Activated CD8-positive, alpha-beta memory T cell treated with anti-CD3 and anti-CD28 coated beads, Interleukin-2, amount 50 U/mL, for 48 hours (primary cell): ENCODE measurements around the gene CYP27A1.

Source experiments
- DNase-seq: peaks from one replicate; pipeline ENCODE4 v3.0.0-alpha.2; 2020

CYP27A1 gene

DNA sequence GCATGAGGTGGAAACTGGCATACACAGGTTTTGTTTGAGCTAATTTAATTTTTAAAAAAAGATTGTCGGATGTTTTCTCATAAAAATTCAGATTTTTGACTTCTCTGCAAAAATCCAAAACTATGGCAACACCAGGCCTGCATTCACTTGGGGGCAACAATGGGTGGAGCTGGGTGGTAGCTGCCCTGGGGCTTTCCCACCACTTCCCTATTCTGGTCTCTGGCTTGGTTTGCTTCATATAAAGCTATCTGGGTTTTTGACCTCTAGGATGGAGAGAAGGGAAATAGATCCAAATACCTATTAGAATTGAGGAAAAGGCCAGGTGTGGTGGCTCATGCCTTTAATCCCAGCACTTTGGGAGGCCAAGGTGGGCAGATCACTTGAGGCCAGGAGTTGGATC, 5.5 kb upstream of the CYP27A1 start:
- no peak for DNase-seq

DNA sequence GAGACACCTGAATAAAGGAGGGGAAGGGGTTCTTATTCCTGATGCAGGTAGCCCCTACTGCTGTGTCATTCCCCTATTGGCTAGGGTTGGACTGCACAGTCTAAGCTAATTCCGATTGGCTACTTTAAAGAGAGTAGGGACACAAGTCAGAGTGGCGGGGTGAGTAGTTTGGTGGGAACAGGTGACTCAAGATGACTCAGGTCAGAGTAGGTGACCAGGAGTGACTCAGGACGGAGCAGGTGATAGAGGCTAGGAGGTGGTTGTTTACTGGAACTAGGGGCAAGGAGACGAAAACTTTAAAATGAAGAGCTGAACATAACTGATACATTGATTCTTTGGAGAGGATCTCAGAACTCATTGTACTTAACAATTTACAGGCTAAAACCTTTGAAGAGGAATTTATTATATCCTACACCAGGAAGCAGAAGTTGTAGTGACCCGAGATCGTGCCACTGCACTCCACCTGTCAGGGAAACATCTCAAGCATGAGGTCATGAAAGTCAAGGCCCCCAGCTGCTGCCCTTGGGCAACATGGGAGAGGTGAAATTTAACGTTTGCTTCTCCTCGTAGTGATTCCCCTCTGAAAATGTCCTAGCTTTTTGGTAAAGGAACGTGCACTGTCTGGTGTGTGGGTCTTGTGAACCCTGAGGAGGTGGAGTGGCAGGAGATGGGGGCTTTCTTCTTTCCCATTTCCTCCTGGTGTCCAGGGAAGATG, 4.5 kb upstream of the CYP27A1 start:
- DNase-seq: no peak

DNA sequence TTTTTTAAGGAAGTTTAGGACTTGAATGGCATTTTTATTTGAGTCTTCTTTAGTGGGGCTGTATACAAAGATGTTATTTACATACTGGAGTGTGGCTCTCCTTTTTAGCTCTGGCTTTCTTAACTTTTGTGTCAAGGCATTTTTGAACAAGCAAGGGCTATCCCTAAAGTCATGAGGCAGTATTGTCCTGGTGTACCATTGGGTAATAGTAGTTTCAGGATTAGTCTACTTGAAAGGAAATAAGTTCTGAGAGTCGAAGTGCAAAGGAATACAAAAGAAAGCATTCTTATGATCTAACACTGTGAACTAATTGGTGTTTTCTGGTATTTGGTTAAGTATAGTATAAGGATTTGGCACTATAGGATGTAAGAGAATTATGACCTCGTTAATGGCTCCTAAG, 1.9 kb upstream of the CYP27A1 start:
- DNase-seq: no peak

DNA sequence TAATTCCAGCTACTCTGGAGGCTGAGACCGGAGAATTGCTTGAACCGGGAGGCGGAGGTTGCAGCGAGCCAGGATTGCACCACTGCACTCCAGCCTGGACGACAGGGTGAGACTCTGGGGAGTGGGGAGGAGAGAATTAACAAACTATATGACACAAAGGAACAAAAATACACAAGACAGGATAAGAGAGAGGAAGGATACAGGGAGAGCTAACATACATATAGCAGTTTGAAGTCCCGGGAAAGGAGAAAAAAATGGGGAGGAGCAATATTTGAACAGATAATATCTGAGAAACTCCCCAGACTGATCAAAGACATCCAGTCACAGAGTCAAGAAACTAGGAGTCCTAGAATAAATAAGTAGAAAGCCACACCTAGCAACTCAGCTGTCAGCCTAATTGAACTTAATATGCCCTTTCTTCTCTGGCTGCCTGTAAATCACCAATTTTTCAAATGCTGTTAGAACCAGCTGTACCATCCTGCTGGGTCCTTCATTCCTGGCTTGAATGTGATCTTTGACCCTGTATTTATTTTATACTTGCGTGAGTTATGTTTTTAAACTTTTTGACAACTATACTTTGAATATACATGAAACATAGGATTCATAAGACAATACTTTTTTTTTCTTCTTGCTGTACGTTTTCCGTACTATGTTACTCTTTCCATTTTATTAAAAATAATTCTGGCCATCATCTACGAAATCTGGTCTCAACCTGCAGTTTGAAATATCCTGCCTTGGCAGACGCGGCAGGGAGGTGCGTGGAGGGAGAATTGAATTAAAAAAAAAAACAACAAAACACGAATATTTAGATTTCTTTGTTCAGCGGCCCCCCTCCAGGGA, 876 bp upstream of the CYP27A1 start:
- no peak for DNase-seq

DNA sequence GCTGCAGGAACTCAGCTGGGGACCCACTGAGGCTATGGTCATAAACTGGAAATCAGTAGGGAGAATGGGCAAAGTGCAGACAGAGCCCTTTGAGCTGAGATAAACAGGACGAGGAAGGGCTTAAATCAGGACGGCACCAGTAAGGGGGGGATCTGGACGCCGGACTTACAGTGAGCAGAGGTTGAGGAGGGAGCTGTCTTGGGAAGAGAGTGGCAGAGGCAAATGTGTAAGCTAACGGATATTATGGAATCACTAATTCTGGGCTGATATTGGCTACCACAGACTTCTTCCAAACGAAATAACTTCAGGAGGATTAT, 539 bp downstream of the CYP27A1 start:
- no peak for DNase-seq

DNA sequence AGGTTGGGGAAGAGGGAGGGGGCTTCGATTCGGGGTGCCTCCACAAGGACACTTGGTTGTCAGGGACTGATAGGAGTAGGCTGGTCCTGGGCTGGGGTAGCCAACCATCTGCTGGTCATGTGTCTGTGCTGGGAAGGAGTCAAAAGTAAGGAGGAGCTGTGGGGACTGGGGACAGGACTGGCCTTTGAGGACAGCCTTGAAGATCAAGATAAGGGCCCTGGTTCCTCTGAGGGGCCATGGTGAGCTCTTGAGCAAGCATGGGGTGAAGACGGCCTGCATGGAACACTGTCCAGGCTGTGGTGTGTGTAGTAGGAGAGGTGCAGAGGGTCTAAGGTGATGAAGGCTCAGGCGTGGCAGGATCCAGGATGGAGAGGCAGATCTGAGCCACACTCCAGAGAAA, 1.7 kb downstream of the CYP27A1 start:
- no peak for DNase-seq

DNA sequence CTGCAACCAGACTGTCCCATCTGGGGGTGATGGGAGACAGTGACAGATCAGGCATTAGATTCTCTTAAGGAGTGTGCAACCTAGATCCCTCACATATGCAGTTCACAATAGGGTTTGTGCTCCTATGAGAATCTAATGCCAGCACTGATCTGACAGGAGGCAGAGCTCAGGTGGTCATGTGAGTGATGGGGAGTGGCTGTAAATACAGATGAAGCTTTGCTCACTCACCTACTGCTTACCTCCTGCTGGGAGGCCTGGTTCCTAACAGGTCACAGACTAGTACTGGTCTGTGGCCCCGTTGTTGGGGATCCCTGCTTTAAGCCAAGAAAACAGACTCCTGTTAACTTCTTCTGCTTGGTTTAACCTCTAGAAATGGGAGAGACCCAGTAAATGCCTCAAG, 3.2 kb downstream of the CYP27A1 start:
- DNase-seq: no peak

DNA sequence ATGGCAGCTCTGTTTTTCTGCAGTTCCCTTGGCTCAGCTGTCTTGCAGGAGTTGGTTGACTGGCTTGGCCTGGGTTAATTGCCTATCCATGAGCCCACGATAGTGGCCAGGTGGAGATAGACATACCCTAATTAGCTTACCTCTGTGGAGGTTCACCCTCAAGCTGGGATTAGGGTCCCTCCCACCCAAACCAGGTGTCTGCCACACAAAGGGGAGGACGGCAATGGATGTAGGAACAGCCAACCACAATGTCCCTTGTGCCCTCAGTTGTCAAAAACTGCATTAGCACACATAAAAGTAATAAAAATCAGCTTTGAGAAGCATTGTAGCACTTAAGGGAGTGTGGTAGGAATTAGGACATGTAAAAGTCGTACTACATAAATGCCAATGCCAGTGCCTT, 4.2 kb downstream of the CYP27A1 start:
- no peak for DNase-seq

DNA sequence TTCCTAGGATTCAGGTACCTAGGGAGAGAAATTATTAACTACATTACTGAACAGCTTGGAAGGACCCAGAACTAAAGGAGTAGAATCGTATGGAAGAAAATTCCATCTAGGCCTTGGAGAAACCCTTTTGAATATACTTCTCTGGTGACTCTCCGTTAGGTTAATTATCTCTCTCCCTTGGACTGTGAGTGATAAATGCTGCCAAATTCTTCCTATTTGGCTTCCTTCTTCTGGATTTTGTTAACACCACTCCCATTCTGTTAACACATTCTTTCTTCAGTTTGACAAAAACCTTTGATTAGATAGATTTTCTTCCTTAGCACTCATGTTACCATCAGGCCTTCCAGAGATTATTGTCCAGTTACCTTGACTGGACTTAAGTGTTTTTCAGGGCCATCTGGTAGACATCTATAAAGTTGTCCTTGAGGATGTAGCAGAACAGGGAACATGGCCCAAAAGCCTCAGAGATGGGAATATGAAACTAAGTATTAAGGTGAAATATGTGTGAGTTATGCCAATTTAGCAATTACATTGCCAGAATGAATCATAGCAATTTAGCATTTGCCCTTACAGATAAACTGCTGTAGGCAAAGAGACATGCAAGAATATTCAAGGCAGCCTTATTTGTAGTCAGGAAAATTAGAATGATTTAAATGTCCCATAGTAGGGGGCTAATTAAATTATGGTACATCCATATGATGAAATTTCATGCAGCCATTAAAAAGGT, 6.7 kb downstream of the CYP27A1 start:
- DNase-seq: no peak

DNA sequence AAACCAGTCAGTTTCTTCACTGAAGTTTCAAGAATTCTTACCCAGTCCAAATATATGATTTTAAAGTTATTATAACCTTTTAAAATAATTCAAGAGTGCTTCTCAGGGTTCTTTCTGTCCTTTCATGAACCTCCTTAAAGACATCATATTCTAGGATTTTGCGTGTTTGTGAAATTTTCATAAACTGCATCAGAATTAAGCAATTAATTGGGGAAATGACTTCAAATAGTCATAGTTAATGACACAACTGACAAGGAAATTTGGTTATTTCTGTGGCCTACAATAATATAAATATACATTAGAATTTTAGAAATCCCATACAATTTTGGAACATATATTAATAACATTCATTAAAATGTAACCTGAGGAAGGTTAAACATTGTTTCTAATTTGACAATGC, 10.5 kb downstream of the CYP27A1 start:
- no peak for DNase-seq

DNA sequence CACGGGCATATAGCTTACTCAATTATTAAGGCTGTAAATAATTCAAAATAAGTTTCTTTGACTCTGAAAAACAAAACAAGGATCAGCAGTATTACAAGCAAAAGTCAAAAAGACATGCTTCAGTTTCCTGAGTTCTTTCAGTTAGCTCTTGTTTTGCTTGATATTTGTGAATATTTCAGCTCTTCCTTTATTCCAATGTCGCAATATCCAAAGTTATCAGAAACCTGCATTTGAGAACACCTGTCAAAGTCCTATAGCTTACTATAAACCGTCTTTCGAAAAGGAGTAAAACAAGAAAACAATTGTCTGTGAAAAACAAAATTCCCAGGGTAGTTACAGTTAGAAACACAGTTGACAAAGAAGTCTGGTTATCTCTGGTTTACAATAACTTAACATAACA, 14.7 kb downstream of the CYP27A1 start:
- DNase-seq: no peak

DNA sequence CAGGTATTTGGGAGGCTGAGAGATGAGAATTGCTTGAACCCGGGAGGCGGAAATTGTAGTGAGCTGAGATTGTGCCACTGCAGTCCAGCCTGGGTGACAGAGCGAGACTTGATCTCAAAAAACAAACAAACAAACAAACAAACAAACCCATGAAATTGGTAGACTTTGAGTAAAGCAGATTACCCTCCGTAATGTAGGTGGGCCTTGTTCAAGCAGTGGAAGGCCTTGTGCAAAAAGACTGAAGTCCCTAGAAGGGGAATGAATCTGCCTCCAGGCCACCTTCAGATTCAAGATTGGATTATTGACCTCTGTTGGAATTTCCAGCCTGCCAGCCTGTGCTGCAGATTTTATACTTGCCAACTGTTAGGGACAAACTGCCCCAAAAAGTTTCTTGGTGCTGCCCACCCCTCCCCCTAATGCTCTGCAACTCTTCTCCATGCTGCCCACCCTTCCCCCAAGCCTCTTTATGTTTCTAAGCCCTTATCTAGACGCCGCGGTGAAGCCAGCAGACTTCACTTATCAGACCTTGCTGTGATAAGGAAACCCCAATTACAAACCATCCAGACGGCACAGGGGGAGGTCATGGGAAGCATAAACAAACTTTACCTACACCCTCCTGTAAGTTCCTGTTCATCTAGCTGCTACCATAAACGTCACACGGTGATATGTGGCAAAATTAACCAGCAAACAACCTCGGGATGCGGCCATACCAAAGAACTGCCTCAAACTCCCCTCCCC, 17.0 kb downstream of the CYP27A1 start:
- no peak for DNase-seq

DNA sequence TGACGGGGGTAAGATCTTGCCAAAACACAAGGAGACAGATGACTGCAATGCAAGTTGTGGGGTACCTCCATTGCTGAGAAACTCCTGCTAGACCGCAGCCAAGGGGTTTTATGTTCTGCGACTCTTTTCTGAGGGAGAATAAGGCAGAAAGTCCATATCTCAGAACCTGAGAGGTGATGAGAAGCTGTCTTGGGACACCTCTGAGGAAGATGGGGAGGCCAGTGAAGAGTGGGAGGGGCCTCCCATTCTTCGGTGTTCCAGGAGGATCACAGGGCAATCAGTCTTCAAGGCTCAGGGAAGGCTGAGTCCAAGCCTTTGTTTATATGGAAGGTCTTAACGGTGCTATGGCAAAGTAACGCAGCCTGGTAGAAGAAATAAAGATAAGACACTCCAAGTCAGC, 18.0 kb downstream of the CYP27A1 start:
- no peak for DNase-seq

DNA sequence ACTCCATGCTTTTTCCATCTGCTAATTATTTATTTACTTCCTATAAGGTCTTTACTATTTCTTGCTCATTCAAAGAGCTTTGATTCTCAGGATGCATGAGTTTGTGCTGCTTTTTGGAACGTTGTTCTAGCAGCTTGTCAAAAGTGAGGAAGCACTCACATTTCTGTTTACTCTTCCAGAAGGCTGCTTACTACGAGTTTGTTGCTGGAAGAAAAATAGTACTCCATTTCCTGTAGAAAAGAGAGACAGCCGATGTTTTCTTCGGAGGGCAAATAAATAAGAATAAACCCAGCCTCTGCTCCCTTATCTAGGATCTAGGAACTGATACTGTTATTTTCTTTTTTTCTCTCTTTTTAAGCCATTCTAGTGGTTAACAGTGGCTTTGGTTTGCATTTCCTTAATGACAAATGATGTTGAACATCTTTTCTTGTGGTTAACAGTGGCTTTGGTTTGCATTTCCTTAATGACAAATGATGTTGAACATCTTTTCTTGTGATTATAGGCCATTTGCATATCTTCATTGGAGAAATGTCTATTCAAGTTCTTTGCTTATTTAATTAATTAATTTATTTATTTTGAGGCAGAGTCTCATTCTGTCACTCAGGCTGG, 20.5 kb downstream of the CYP27A1 start:
- no peak for DNase-seq

DNA sequence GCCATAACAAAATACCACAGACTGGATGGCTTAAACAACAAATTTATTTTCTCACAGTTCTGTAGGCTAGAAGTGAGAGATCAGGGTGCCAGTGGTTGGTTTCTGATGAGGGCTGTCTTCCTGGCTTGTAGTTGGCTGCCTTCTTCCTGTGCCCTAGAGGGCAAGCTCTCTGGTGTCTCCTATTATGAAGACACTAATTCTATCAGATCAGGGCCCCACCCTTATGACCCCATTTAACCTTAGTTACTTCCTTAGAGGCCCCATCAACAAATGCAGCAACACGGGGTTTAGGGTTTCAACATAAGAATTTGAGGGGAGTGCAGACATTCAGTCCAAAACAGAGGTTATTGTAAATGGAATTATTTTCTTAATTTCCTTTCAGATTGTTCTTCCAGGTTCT, 22.9 kb downstream of the CYP27A1 start:
- DNase-seq: no peak

DNA sequence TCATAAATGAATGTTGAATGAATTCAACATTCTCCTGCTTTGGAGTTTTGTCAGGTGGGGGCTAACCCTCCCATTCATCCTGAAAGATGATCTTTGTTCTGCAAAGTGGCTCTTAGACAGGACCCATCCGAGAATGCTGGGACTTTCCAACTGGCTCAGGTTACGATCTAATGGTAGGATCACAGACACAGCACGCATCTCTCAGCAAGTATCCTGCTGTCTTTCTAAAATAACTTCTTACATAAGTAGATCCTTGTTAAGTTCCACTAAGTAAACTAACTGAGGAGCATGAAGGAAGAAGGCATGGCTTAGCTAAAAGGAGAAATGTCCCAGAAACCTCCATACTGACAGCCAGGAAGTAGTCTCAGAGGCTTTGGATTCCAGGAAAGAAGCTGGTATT, 23.7 kb downstream of the CYP27A1 start:
- no peak for DNase-seq

DNA sequence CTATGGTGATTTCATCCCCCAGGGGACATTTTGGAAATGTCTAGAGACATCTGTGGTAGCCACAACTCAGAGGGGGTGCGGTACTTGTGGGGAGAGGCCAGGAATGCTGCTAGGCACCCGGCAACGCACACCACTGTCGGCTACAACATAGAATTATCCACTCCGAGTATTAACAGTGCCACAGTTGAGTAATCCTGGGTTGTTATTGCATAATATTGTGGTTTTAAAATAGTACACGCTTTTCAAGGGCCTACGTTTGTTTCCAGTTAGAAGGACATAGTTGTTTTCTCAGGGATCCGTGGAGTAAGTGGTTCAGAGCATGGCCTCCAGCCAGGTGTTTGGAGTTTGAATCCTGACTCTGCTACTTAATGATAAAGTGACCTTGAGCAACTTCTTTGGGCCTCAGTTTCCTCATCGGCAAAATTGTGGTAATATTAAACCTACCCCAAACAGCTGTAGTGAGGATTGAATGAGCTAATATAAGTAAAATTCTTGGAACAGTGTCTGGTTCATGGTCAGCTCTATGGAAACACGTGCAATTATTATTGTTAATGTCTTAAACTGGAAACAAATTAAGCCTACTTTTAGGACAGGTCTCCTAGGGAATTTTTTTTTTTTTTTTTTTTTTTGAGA, 24.5 kb downstream of the CYP27A1 start:
- no peak for DNase-seq

DNA sequence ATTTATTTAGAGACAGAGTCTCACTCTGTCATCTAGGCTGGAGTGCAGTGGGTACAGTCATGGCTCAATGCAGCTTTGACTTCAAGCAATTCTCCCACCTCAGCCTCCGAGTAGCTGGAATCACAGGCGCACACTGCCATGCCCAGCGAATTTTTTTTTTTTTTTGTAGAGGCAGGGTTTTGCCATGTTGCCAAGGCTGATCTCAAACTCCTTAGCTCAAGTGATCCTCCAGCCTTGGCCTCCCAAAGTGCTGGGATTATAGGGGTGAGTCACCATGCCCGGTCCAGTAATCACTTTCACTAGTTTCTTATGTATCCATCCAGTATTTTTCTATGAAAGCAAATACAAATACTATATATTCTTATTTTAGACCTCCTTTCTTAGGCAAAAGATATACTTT, 25.7 kb downstream of the CYP27A1 start:
- DNase-seq: no peak

DNA sequence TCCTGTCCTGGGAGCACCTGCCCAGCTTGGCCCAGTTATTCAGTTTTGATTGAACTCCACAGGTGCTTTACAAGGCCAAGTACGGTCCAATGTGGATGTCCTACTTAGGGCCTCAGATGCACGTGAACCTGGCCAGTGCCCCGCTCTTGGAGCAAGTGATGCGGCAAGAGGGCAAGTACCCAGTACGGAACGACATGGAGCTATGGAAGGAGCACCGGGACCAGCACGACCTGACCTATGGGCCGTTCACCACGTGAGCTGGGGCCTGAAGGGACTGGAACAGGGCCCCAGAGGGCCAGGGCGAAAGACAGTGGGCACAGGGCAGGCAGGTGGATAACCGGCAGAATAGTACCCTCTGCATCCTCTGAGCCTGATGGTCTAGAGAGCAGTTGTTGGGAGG, 27.6 kb downstream of the CYP27A1 start:
- DNase-seq: no peak

DNA sequence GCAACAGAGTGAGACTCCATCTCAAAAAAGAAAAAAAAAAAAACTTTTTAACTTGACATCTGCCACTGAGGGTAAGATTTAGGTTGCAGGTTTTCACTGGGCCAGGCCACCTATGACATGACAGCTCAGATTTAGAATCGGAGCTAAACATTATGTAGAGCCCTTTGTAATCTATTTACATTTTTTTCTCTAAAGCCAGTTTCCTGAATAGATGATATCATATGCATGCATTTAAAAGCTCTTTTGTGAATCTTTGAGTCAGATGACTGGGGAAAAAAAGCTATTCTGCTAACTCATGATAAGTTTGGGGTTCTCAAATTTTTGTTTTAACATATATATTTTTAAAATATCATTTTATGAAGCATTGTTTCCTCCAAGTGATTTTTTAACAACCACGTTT, 28.3 kb downstream of the CYP27A1 start:
- no peak for DNase-seq

DNA sequence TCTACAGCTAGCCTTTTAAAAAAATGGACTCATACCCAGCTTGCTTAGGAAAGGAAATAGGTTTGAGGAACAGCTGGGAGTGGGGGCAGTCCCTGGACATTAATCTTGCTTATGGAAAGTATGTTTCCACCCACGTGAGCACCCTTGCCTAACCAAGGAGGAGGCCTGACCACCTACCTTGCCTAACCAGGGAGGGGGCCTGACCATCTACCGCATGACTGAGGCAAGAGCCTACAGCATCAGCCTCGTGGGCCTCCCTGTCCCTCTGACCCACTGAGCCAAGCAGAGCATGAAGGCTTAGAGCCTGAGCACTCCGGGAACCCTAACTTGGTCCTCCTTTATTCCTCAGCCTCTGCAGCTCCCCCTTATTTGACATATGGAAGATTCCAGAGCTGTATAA, 29.4 kb downstream of the CYP27A1 start:
- no peak for DNase-seq

DNA sequence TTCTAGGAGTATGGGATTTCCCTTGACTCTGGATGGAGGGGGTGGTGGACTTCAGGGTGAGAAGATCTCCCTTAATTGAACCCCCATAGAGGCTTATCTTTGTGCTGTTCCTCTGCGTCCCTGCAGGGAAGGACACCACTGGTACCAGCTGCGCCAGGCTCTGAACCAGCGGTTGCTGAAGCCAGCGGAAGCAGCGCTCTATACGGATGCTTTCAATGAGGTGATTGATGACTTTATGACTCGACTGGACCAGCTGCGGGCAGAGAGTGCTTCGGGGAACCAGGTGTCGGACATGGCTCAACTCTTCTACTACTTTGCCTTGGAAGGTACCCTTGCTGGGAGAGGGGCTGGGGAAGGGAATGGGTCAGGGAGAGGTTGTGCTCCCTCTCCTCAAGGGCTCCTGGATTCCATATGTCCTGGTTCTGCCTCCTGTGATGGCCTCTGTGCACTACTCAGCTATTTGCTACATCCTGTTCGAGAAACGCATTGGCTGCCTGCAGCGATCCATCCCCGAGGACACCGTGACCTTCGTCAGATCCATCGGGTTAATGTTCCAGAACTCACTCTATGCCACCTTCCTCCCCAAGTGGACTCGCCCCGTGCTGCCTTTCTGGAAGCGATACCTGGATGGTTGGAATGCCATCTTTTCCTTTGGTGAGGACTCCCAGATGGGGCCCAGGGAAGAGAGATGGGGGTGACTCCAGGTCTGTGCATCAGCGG, 30.3 kb downstream of the CYP27A1 start:
- no peak for DNase-seq
